Measurements from ENCODE around the gene GPR4.

DNA sequence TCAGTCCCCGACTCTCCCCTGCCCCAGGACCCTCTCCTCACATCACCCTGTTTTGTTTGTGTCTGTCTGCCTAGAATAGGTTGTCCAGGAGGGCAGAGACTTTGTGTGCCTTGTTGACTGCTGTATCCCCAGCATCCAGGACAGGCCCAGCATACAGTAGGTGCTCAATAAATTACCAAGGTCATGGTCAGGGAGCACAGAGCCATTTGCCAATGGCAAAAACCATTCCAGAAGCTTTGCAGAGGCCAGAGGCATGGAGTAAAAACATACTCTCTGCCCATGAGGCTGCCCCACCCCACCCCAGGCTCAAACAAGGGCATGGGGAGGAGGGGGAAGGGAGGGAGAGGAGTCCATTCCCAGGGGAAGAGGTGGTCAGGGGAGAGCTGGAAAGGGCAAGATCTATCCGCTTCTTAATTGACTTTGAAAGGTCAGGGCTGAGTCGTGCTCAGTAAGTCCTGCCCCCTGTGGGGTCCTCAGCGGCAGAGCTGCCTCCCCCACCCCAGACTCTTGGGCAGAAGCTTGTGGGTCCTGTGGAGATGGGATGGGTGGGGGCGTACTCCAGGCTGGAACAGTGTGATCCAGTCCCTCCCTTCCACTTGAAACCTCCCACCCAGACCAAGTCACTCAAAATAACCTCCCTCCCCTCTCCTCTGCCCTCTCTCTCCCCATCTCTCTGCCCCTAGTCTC is 4.4 kb downstream of the GPR4 start:
- TF ChIP-seq POLR2A (IDR thresholded peaks at IDR 0.05), result no peak
- TF ChIP-seq, protein P1, sequence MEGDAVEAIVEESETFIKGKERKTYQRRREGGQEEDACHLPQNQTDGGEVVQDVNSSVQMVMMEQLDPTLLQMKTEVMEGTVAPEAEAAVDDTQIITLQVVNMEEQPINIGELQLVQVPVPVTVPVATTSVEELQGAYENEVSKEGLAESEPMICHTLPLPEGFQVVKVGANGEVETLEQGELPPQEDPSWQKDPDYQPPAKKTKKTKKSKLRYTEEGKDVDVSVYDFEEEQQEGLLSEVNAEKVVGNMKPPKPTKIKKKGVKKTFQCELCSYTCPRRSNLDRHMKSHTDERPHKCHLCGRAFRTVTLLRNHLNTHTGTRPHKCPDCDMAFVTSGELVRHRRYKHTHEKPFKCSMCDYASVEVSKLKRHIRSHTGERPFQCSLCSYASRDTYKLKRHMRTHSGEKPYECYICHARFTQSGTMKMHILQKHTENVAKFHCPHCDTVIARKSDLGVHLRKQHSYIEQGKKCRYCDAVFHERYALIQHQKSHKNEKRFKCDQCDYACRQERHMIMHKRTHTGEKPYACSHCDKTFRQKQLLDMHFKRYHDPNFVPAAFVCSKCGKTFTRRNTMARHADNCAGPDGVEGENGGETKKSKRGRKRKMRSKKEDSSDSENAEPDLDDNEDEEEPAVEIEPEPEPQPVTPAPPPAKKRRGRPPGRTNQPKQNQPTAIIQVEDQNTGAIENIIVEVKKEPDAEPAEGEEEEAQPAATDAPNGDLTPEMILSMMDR (IDR thresholded peaks at IDR 0.05), result no peak

All from thyroid gland (tissue), 4 donors.